HG03280 (cell line): ENCODE data around the gene CCDC167.

Experiments used
- ATAC-seq: cut with Tn5 transposase; IDR thresholded peaks from one replicate; pipeline ENCODE4 v1.9.1; 2021; ENCODE audit warnings: mild to moderate bottlenecking, moderate library complexity; ENCODE audit not compliant: unreplicated experiment

Gene CCDC167

DNA sequence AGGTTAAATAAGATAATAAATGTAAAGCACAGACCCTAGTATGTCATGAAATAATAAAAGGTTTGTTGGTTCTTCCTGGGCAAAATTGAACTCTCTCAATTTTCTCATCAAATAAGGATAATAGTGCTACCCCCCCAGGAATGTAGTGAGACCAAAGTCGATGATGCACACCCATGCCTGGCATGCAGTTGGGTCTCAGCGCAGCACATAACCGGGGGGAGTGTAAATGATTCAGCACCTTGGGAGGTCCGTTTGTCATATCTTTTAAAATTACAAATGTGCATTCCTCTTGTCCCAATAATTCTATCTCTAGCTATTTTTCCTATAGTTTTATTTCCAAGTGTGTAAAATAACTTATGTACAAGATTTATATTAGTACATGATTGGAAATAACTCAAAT, 31.3 kb upstream of the CCDC167 start:
- no peak for ATAC-seq

DNA sequence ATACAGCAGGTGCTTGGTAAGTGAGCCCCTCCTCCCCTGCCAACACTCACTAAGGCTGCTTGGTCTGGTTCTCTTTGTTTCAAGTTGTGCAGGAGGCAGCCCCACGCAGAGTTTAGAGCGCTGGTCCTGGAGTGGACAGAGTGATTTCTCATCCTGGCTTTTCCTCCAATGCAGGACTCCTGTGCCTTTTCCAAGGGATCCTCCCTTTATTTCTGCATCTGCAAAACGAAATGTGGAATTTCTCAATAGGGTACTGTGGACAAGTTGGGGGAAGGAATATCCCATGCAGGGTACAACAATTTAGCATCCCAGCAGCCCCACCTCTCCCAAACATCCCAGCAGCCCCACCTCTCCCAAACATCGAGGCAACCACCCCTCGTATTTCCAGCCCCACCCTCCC, 30.6 kb upstream of the CCDC167 start:
- ATAC-seq, result no peak

DNA sequence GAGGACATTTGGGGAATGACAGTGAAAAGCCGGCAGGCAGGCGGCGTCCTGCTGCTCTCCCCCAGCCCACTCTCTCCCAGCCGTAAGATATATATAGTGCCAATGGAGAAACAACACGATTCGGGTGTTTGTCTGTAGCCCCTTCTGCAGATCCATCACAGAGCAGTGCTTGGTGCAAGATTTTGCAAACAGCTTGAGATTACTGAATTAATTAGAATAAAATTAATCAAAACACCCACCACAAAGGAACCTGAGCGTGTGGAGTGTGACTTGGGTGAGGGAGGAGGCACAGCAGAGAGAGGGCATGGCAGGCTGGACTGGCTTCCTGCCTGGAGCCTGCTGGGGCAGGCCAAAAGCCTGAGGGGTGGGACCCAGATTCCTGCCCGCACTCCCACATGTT, 28.8 kb upstream of the CCDC167 start:
- ATAC-seq, result no peak

DNA sequence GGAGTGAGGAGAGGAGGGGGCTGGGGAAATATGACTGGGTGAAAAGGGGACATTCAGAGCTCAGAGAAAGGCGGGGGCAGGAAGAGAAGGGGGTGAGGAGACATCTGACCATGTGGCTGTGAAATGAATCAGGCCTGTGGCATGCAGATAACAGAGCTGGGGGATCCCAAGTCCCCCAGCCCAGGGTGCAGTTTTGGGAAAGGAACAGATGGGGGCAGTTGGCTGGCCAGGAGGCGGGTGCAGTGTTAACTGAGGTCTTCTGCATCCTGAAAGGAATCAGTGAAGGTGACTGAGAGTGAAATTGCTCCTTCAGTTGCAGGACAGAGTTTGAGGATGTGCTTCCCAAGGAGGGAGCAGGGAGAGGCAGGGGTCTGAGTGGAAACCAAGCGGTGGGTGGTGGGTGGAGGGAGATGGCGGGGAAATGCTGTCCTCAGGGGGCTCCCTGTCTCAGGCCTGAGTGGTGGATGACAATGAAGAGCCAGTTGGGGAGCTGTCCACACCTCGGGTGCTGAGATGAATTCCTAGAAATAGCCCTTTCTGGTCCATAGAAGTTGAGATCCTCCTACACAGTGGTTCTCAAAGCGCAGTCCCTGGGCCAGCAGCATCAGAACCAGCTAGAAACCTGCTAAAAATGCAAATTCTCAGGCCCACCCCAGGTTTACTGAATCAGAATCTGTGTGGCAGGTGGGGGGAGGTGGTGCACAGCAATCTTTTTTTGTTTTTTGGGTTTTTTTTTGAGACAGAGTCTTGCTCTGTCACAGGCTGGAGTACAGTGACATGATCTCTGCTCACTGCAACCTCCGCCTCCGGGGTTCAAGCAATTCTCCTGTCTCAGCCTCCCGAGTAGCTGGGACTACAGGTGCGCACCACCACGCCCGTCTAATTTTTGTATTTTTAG, 26.0 kb upstream of the CCDC167 start:
- ATAC-seq, result no peak

DNA sequence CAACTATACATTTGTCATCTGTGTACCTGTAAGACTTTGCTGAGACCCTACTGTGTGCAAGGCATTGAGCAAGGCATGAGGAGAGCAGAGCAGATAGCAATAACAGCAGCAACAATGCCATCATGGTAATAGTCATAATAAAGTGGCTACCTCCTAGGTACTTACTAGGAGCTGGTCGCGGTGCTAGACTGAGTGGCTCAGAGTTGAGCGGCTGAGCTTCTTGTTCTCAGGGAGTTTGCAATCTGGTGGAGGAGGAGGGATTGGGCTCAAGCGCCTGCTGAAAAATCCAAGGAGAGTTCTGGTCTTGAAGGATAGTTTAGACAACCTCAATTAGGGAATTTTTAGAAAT, 25.3 kb upstream of the CCDC167 start:
- no peak for ATAC-seq

DNA sequence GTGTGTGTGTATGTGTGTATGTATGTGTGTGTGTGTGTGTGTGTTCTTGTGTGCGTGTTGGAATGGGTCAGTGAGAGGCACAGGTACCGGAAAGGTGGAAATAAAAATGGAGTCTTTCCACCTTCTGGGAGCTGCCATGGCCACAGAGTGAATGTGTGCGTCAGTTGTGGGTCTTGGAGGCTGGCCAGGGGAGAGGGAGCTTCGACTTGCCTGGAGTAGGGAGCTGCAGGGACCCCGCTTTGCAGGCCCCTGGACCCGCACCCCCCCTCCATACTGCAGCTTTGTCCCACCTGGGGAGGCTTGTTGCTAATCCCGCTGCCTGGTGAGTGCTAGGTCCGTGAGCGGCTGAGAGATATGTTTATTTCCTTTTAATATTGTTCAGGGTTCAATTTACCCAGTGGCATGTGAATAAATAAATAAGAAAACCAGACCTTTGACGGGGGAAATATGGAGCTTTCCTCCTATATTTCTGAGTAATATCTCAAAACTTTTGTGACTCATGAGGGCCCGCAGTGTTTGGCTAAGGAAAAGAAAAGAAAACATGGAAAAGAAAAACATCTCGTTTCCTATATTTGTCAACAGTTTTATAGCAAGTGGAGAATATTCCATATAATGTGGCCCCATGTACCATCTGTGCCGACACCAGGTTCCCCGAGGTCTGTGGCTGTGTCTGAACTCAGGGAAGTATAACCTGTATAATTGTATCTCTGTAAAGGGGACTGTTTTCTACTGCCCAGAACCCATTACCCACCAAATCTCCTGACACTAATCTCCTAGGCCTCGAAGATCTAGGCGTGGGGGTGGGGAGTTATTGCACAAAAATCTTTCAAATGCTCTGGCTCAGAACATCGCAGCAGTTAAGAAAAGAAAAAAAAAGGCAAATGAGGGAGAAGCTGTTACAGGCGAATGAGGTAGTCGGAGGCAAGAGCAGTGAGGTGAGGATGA, 24.6 kb upstream of the CCDC167 start:
- no peak for ATAC-seq

DNA sequence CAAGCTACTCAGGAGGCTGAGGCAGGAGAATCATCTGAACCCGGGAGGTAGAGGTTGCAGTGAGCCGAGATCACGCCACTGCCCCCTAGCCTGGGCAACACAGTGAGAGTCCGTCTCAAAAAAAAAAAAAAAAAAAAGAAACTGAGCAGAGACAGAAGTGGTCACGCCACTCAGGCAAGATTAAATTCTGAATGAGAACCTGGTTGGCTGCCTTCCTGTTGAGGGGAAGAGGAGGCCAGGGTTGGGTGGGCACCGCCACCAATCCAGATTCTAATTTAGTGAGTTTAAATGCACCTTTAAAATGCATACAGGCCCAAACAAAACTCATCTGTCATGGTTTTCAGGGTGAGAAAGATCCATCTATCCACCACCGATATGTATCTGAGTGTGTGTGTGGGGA, 23.7 kb upstream of the CCDC167 start:
- ATAC-seq, result no peak

DNA sequence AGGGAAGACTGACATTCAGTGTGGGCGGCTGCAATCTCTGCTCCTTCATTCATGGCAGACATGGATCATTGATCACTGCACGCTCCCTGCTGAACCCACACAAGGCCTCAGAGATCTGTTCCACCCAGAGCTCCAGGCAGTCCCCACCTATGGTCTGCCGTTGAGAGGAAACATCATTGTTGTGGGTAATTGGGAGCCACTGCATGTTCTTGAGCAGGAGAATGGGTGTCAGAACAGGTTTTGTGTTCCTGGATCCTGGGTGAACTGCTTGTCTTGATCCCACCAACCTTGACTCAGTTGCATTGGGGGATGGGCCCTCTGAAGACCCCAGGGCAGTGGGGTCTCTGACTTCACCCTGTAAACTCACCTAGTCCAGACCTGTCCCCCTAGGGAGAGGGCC, 23.1 kb upstream of the CCDC167 start:
- no peak for ATAC-seq

DNA sequence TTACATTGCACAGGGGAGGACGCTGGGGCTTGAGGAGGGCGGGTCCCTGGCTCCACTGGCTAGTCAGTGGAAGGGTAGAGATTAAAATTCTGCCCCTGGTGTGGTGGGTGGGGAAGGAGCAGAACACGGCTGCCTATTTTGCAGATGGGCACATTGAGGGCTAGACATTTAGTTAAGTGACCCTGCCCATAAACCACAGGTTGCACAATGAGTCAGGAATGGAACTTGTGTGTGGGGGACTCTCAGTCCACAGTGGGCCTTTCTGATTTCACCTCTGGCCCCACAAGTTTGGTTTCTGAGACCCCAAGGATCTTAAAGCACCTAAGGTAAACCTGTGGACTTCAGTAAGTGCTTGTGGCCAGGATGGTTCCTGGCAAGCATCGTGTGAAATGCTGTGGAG, 22.0 kb upstream of the CCDC167 start:
- no peak for ATAC-seq

DNA sequence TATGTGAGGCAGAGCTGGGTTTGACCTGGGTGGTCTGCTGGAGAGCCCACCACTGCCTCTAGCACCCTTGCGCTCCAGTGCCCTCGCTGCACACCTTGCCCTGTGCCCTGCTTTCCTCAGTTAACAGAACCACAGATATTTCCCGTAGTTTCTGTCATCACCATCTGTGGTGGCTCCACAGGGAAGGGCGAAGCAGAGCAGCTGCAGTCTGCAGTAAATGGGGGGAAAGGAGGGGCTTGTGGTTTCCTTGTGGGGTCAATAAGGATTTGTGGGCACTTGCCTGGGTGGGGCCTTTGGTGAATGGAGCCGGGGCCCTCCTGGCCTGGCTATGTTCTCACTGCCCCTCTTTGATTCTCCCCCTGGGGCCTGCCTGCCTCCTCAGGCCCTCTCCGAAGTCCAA, 21.2 kb upstream of the CCDC167 start:
- ATAC-seq, result no peak

DNA sequence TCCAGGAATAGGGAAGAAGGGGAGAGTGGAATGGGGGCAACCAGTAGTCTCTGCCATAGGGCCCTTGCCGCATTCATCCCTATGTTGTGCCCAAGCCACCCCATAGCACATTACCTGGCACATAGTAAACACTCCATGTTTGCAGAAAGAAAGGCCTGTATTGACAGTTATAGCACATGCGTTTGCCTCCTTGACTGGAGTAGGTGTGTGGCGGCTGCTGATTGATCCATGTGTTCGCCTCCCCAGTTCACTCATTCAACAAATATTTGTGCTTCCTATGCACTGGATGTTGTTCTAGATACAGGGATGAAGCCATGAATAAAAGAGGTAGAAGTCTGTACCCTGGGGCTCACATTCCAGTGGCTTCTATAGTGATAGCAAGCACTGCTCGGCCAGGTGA, 19.8 kb upstream of the CCDC167 start:
- no peak for ATAC-seq

DNA sequence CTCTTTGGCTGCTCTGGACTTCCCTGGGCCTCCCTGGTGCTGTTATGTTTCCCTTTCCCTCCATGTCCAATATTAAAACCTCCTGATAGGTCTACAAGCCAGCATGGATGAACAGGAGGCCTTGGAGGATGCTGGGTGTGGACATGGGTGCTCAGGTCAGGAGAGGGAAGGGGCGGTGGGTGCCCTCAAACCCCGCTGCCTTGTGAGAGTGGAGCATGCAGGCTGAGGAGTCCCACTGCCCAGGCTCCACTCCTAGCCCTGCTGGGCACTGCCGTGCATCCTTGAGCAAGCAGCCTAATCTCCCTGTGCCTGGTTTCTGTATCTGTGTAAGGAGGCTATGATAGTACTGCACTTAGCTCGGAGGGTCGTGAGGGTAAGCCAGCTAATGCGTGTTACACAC, 18.4 kb upstream of the CCDC167 start:
- ATAC-seq, result no peak

DNA sequence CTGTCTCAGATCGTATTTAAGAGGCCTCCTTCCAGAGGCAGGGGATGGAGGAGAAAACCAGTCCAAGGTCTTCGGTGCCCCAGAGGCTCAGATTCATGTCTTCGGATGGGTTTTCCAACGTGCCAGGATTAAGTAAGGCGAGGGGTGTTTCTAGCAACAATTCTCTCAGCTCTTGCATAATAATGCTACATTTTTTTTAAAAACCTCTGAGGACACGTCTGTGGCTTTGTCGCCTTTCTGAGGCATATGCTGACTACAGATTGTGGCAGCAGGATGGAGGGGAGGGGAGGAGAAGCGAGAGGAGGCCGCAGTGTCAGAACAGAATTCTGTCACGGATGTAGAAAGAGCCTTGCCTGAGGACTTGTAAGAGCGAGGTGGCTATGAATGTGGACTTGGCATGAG, 17.7 kb upstream of the CCDC167 start:
- ATAC-seq, result no peak

DNA sequence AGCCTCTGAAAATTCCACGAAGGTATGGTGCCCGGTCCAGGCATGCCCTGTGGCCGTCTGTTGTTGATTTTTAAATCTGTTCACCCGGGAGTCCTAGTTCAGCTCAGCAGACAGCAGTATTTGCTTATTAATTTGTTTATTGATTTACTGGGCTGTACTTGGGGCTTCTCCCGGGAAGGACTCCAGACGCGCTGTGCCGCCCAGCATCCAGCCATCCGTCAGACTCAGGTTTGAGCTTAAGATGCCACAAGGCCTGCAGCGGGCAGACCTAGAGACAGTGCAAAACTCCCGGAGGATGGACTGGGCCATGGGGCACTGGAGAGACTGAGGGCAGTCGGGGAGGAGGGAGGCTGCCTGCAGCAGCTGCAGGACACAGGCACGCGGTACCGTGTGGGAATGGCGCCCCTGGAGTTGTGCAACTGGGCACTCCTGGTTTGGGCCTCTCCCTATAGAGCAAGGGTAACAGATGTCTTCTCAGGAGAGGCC, 17.3 kb upstream of the CCDC167 start:
- no peak for ATAC-seq

DNA sequence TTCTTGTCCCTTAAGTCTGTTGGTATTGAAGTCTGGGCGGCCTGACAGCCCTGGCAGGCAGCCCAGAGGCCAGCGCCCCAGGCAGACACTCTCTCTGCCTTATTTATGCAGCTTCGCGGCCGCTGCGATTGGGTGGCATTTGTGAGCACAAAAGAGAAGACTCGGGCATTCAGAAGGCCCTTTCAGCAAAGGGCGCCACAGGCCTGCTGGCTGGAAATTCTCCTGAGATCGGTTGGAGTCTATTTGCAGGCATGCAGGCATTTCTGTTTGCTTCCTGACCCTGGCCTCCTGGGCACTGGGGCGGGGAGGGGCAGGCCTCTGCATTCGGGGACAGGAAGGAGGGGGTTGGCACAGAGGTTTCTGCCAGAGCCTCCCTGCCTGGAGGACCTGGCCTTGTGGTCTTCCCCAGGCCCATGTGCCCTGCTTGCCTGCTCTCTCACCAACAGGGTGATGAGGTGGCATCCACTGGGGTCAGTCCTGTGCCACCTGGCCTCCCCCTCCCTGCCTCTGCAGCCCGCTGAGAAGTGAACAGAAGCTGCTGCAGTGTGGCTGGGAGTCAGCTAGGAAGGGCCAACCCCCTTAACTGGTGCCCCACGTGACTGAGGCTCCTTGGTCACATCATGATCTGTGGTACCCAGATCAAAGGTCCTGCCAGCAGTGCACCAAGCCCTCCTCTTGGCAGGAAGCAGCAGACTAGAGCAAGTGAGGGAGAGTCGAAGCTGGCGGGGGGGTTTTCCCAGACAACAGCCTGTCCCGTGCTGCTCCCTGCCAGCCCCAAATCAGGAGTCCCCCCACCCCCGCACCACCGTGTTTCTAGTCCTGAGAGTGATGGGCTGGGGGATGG, 16.6 kb upstream of the CCDC167 start:
- ATAC-seq, result no peak

DNA sequence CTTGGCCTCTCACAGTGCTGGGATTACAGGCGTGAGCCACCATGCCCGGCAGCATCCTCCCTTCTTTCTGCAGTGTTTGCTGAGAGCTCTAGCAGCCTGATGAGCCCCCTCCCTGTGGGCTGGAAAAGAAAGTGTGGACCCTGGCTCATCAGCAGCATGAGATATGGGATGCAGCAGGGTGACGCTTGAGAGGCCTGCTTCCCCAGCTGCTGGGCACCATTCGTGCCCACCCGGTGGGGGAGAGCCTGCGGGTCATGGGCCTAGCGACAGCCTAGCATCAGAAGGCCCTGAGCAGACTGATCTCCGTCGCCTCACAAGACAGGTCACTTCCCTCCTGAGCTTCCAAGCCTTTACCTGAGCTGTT, 16.0 kb upstream of the CCDC167 start:
- no peak for ATAC-seq

DNA sequence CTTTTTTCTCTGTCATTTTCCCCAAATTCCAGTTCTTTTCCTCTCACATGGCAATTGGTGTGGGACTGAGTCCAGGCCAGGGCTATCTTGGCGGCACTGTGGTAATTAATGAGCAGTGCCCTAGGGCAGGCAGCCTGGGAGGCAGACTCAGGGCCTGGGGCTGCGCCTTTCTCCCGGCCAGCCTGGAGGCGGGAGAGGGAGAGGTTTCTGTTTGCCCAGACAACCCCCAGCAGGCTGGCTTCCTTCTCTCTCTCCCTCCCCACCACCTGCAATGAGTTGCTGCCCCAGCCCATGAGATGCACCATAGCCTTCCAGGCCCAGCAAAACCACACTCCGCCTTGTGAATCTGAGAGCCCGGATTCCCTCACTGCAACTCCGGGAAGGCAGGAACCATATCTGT, 15.1 kb upstream of the CCDC167 start:
- no peak for ATAC-seq

DNA sequence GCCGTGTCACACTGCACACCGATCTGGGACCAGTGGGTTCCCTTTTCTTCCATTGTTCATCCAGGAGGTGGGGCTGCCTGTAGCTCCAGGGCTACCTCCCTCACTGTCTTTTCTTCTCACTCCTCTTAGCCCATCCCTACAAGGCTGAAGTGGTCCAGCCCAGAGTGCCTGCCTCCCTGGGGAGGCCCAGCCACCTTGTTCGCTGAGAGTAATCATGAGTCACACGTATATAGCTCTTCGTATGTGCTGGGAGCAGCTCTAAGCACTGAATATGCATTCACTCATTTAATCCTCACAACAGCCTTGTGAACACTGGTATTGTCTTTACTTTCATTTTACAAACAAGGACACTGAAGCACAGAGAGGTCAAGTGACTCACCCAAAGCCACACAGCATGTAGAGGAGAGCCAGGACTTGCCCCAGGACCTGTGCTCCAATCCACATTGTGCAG, 14.7 kb upstream of the CCDC167 start:
- no peak for ATAC-seq

DNA sequence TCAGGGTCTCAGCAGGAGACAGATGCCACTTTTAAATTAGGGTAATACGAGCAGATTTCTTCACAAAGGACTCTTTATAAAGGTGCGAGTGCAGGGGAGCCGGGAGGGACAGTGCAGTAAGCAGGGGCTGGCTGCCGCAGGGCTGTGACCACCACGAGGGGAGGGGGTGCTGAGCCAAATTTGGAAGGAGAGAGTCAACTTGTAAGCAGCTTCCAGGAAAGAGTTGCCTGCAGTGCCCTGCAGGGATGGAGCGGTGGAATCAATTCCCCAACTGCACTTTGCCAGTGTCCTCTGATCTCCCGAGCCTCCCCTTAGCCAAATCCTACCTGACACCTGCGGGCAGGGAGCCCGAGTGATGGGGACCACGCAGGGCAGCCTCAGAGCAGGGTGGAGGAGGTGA, 13.9 kb upstream of the CCDC167 start:
- no peak for ATAC-seq

DNA sequence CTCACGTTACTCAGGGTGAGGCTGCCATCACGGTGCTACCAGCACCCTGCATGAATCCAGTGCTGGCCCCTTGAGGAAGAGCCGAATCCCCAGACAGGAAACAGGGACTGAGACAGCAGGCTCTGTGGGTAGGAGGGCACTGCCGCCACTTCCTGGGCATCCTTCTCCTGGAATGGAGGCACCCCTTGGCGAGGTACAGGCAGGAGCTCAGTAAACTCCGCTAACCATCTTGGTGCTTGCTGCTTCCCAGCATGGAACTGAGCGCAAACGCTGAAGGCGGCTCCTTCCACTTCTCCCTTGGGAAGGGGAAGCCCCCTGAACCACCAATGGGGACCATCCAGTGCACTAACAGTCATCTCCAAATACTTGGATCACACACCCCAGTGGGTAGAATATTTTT, 13.5 kb upstream of the CCDC167 start:
- ATAC-seq, result no peak

DNA sequence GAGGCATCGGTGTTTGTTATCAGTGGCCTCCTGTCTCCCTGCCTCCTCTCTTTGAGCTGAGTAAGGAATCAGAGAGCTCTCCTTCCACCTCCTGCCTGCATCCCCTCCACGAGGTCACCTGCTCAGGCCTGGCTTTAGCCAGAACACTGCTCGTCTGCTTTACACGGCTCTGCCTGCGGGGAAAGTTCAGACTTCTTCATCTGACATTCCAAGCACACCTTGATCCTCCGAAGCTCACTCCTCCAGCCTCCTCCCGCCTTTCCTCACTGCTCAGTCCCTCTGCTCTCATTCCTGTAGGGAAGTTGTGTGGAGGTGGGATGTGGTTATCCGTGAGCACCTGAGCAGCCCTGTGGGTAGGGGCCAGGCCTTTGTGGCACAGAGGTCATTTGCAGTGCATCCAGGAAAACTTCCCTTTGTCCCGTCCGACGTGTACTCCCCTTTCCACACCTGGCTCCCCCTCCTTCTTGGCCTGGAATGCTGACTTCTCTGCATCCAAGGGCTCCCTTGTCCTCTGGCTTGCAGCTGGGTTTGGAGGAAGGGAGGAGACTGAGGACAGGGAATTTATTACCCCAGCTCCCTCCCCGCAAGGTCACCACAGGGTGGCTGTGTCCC, 12.8 kb upstream of the CCDC167 start:
- ATAC-seq, result no peak
